Activated naive CD8-positive, alpha-beta T cell treated with anti-CD3 and anti-CD28 coated beads, Interleukin-2, amount 10 ng/mL, durations not matched to agents 7 days and 5 days (primary cell): ENCODE measurements around the gene CFAP65. TPM values are rescaled to one million over a fixed set of nuclear protein-coding genes. Genes with fewer than 3 reads are reported as not detected.

Experiments used
- ATAC-seq: fragments of 150-1000 bp; cut with Tn5 transposase; one replicate; pipeline ENCODE4 v1.10.0; 2021; ENCODE audit warnings: low read depth, moderate library complexity
- POLR2A ChIA-PET: fragments of 350-600 bp; sonication (Branson Sonifier 250); formaldehyde crosslinking; loops from one replicate; lab custom pipeline; 2021; ENCODE audit warnings: antibody characterized with exemption; lab: Charles Lee
- DNase-seq: peaks from one replicate; pipeline ENCODE4 v3.0.0; 2021
- H3K27ac Mint-ChIP-seq: one replicate; pipeline ENCODE4 v1.8.0; 2022; ENCODE audit warnings: mild to moderate bottlenecking, mixed read lengths
- H3K27me3 Mint-ChIP-seq: one replicate; pipeline ENCODE4 v1.8.0; 2022; ENCODE audit warnings: mild to moderate bottlenecking, moderate library complexity, mixed read lengths
- H3K36me3 Mint-ChIP-seq: one replicate; pipeline ENCODE4 v1.8.0; 2021; ENCODE audit warnings: mild to moderate bottlenecking, mixed read lengths
- H3K4me1 Mint-ChIP-seq: one replicate; pipeline ENCODE4 v1.8.0; 2021; ENCODE audit warnings: mixed read lengths
- H3K4me3 Mint-ChIP-seq: one replicate; pipeline ENCODE4 v1.8.0; 2022; ENCODE audit warnings: mild to moderate bottlenecking, moderate library complexity, mixed read lengths
- H3K9me3 Mint-ChIP-seq: one replicate; pipeline ENCODE4 v1.8.0; 2021; ENCODE audit warnings: mixed read lengths
- total RNA-seq, 2 experiments: library from RNA; stranded (reverse); gene quantifications; one replicate each; pipeline ENCODE4 v1.2.3, GENCODE V29; 2021

CFAP65 gene
- total RNA-seq, 2 experiments from 2014 or later: not detected

DNA sequence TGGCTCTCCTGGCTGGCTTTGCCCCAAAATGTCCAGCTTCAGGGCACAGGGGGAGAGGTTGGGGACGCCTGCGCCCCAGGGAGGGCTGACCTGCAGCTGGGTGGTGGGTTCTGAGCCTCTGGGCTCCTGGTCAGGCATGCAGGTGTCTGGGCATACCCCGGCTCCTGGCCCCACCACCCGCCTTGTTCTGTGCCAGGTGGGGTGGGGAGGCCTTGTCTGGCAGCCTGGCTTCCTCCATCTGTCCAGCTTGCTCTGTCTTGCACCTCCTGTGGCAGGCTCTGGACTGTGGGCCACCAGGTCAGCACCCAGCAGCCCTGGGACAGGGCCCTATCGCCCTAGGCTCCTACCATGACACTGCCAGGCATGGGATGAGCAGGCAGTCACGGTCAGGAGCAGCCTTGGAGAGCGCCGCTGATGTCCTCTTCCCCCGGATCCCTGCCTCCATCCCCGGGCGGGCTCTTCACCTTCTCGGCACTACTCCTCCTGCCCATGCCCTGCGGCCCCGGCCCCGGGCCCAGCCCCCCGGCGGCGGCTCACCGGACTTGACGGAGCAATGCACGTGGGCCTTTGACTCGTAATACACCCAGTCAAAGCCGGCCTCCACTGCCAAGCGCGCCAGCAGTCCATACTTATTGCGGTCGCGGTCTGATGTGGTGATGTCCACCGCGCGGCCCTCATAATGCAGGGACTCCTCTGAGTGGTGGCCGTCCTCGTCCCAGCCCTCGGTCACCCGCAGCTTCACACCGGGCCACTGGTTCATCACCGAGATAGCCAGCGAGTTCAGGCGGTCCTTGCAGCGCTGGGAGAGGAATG is 15.8 kb upstream of the CFAP65 start:
- DNase-seq: no peak
- Mint-ChIP-seq H3K27me3 (peaks cover 62% of the 10 kb centered on the region), H3K4me3 (no peak overlapping the region), H3K36me3 (no peaks in the 10 kb centered on the region), H3K9me3 (no peaks in the 10 kb centered on the region), H3K27ac (no peak overlapping the region), H3K4me1 (peaks cover 14% of the 10 kb centered on the region)
- POLR2A ChIA-PET: no interaction called here
- ATAC-seq: no peak

- Mint-ChIP-seq H3K27me3 (peaks cover 59% of the 10 kb centered on the region), H3K4me1 (peaks cover 14% of the 10 kb centered on the region), H3K27ac (no peak overlapping the region), H3K9me3 (no peaks in the 10 kb centered on the region), H3K4me3 (no peak overlapping the region), H3K36me3 (no peaks in the 10 kb centered on the region)
- DNase-seq (no peak), ATAC-seq (no peak)
- POLR2A ChIA-PET: no interaction called here
Observed at GRCh38 chr2:219056176-219056895, 15.0 kb upstream of the CFAP65 start.

GRCh38 chr2:219054956-219055903 is 13.9 kb upstream of the CFAP65 start:
- Mint-ChIP-seq H3K4me3 (no peak overlapping the region), H3K36me3 (no peaks in the 10 kb centered on the region), H3K27ac (no peak overlapping the region), H3K9me3 (no peaks in the 10 kb centered on the region), H3K4me1 (peaks cover 14% of the 10 kb centered on the region), H3K27me3 (peaks cover 58% of the 10 kb centered on the region)
- POLR2A ChIA-PET: no interaction called here
- no peak for ATAC-seq
- no peak for DNase-seq

DNA sequence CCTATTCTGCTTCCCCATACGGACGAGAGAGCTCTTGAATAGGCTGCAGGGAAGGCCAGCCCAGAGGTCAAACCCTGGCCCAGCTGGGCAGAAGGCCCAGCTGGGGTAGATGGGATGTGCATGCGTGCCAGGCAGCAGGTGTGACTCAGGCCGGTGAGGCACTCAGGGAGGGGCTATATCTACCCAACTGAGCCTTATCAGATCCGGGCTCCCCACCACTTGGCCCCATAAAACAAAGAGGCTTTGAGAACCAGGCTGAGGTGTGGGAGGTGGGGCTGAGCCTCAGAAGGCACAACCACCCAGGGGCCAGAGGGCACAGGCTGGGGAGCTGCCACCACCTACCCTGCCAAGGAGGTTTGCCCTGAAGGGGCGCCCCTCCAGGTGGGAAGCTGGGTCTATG is 8.0 kb upstream of the CFAP65 start:
- Mint-ChIP-seq H3K36me3 (no peaks in the 10 kb centered on the region), H3K9me3 (no peaks in the 10 kb centered on the region), H3K4me1 (no peaks in the 10 kb centered on the region), H3K27ac (no peak overlapping the region), H3K27me3 (peaks cover 34% of the 10 kb centered on the region), H3K4me3 (no peak overlapping the region)
- ATAC-seq (no peak), DNase-seq (no peak)
- POLR2A ChIA-PET: no interaction called here

GRCh38 chr2:219045937-219046550 is 4.7 kb upstream of the CFAP65 start:
- peaks cover 42% of the 10 kb centered on the region for H3K27me3 Mint-ChIP-seq
- H3K36me3 Mint-ChIP-seq: no peaks in the 10 kb centered on the region
- H3K27ac Mint-ChIP-seq: no peak overlapping the region
- H3K4me1 Mint-ChIP-seq: peaks cover 3% of the 10 kb centered on the region
- H3K9me3 Mint-ChIP-seq: no peaks in the 10 kb centered on the region
- POLR2A ChIA-PET: no interaction called here
- no peak overlapping the region for H3K4me3 Mint-ChIP-seq
- ATAC-seq (no peak), DNase-seq (peak; percentile 64)

- no peaks in the 10 kb centered on the region for H3K36me3 Mint-ChIP-seq
- ATAC-seq (no peak), DNase-seq (no peak)
- no peaks in the 10 kb centered on the region for H3K9me3 Mint-ChIP-seq
- peaks cover 4% of the 10 kb centered on the region for H3K4me1 Mint-ChIP-seq
- no peak overlapping the region for H3K4me3 Mint-ChIP-seq
- peaks cover 41% of the 10 kb centered on the region for H3K27me3 Mint-ChIP-seq
- no peak overlapping the region for H3K27ac Mint-ChIP-seq
- POLR2A ChIA-PET: no interaction called here
Observed at GRCh38 chr2:219042750-219043149, 1.4 kb upstream of the CFAP65 start.

- DNase-seq (no peak), ATAC-seq (no peak)
- Mint-ChIP-seq H3K27me3 (peaks cover 39% of the 10 kb centered on the region), H3K4me3 (no peak overlapping the region), H3K9me3 (no peaks in the 10 kb centered on the region), H3K36me3 (no peaks in the 10 kb centered on the region), H3K27ac (no peak overlapping the region), H3K4me1 (peaks cover 4% of the 10 kb centered on the region)
- POLR2A ChIA-PET: no interaction called here
Observed at GRCh38 chr2:219042157-219042556, 841 bp upstream of the CFAP65 start.

DNA sequence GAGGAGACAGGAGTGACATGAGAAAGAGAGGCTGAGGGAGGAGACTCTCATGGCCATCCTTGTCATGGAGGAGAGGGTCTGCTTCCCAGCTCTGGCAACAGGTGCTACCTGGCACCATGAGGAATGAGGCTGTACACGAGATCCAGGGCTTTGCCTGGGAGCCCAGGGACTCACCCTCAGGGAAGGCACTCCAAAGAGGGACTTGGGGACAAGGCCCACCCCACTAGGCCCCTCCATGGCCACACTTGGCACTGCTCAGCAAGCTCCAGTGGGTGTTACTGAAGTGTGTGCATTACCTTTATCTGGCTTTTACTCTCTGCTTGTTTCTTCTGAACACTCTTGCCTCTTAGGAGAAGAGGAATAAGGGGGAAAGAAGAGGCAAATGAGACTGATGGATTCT is 2.7 kb downstream of the CFAP65 start:
- no peak for DNase-seq
- Mint-ChIP-seq H3K27me3 (peaks cover 49% of the 10 kb centered on the region), H3K27ac (no peak overlapping the region)

DNA sequence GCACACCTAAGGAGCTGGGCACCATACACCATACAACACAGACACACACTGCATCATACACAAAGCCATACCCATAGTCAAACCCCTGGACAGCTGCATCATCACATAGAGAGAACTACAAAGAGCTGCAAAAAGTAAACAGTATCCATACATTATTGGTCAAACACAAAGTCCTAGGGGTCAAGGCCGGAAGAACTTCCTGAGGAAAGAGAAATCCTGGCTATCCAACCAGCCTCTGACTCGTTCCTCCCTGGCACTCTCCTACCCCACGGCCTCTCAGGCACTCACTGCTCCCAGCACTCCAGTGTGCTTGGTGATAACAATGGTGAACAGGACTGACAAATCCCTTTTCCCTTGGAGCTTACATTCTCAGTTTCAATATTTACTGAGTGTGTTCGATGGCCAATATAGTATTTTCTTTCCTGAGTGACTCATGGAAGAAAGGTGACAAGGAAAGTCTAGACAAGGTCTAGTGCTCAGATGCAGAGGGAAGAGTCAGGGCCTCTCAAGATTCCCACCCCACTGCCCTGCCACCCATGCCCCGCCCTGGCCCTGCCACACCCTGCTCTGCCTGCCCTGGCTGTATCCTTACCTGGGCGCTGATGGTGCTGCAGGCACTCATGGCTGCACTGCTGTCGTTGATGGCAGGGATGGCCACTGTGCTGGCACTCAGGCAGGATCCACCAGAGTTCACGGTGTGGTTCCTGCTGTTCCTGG is 3.4 kb downstream of the CFAP65 start:
- no peak for ATAC-seq
- no peaks in the 10 kb centered on the region for H3K36me3 Mint-ChIP-seq
- no peak overlapping the region for H3K4me3 Mint-ChIP-seq
- peaks cover 4% of the 10 kb centered on the region for H3K4me1 Mint-ChIP-seq
- POLR2A ChIA-PET: no interaction called here
- H3K27ac Mint-ChIP-seq: no peak overlapping the region
- no peak for DNase-seq
- H3K27me3 Mint-ChIP-seq: peaks cover 49% of the 10 kb centered on the region
- H3K9me3 Mint-ChIP-seq: no peaks in the 10 kb centered on the region

More for the DNA sequence above, 2.7 kb downstream of the CFAP65 start:
- Mint-ChIP-seq H3K36me3 (no peaks in the 10 kb centered on the region), H3K9me3 (no peaks in the 10 kb centered on the region), H3K4me1 (peaks cover 4% of the 10 kb centered on the region), H3K4me3 (no peak overlapping the region)
- POLR2A ChIA-PET: no interaction called here
- ATAC-seq: no peak

GRCh38 chr2:219035942-219036341 is 5.4 kb downstream of the CFAP65 start:
- H3K4me1 Mint-ChIP-seq: no peaks in the 10 kb centered on the region

DNA sequence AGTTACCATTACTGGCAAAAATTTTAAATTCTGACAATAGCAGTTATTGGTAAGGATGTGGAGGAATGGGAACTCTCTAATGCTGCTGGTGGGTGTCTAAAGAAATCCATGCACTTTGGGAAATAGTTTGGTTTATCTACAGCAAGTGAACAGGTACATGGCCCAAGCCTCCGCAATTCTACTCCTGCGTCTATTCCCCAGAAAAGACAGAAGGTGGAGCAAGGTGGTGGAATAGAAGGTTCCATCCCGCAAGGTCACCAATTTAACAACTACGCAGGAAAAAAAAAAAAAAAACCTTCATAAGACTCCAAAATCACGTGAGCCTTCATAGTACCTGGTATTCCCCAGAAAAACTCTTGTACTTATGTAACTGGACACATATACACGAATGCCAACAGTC is 6.5 kb downstream of the CFAP65 start:
- Mint-ChIP-seq H3K27me3 (peaks cover 28% of the 10 kb centered on the region), H3K4me3 (no peak overlapping the region), H3K27ac (no peak overlapping the region), H3K4me1 (no peaks in the 10 kb centered on the region), H3K36me3 (no peaks in the 10 kb centered on the region), H3K9me3 (no peaks in the 10 kb centered on the region)
- POLR2A ChIA-PET: no interaction called here
- DNase-seq: no peak
- ATAC-seq: no peak

More at GRCh38 chr2:219035942-219036341, 5.4 kb downstream of the CFAP65 start:
- H3K9me3 Mint-ChIP-seq: no peaks in the 10 kb centered on the region
- no peak overlapping the region for H3K4me3 Mint-ChIP-seq
- DNase-seq (no peak), ATAC-seq (no peak)
- H3K27ac Mint-ChIP-seq: no peak overlapping the region
- POLR2A ChIA-PET: no interaction called here
- peaks cover 33% of the 10 kb centered on the region for H3K27me3 Mint-ChIP-seq
- H3K36me3 Mint-ChIP-seq: no peaks in the 10 kb centered on the region

DNA sequence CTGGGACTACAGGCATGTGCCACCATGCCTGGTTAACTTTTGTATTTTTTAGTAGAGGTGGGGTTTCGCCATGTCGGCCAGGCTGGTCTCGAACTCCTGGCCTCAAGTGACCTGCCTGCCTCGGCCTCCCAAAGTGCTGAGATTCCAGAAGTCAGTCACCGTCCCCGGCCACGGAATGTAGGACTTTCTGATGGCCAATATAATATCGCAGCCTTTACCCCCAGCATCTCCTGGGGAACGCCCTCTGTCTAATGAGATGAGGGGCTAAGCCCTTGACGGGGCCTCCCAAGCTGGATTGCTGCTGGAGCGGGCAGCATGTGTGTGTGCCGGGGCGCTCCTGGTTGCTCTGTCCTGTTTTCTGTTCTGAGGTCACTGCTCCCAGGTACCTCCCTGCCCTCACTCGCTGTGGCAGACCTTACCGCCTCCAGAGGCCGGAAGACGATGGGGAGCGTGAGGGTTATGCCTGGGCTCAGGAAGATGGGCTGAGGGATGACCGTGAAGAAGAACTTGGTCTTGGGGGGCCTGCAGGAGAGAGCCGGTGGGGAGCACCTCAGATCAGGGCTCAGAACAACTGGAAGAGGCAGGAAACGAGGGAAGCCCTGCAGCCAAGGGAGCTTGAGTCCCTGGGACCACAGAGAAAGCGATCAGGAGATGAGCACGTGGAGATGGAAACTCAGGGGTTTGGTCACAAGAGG is 9.1 kb downstream of the CFAP65 start:
- H3K9me3 Mint-ChIP-seq: no peaks in the 10 kb centered on the region
- POLR2A ChIA-PET: no interaction called here
- H3K36me3 Mint-ChIP-seq: no peaks in the 10 kb centered on the region
- ATAC-seq (no peak), DNase-seq (no peak)
- H3K27me3 Mint-ChIP-seq: peaks cover 26% of the 10 kb centered on the region
- H3K4me1 Mint-ChIP-seq: no peaks in the 10 kb centered on the region
- H3K4me3 Mint-ChIP-seq: no peak overlapping the region
- H3K27ac Mint-ChIP-seq: no peak overlapping the region
